Putamen (tissue), 1 donor: ENCODE results near the gene POLR3GL.
A peak's percentile ranks its signal among the peaks of the same experiment; 100 is the strongest.

Experiments
- DNase-seq: peaks from one replicate; pipeline ENCODE4 v3.0.0-alpha.2; 2016; ENCODE audit warnings: low spot score

The POLR3GL gene

DNA sequence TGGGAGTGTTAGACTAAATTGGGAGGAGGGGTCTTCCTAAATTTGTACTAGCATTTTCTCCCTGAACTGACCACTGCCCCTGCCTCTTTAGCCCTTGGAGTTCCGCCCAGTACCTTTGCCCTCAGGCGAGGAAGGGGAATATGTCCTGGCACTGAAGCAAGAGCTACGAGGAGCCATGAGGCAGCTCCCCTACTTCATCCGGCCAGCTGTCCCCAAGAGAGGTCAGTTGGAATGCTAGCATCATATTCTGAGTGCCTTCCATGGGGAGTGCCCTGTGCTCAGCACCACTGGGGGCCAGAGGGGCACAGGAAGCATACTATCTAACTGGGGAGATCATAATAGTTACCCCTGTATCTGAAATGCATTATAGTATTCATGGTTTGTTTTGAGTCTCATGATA is 10.7 kb downstream of the POLR3GL start:
- no peak for DNase-seq

- no peak for DNase-seq
Measured at GRCh38 chr1:145977016-145977415, 12.5 kb downstream of the POLR3GL start.

DNA sequence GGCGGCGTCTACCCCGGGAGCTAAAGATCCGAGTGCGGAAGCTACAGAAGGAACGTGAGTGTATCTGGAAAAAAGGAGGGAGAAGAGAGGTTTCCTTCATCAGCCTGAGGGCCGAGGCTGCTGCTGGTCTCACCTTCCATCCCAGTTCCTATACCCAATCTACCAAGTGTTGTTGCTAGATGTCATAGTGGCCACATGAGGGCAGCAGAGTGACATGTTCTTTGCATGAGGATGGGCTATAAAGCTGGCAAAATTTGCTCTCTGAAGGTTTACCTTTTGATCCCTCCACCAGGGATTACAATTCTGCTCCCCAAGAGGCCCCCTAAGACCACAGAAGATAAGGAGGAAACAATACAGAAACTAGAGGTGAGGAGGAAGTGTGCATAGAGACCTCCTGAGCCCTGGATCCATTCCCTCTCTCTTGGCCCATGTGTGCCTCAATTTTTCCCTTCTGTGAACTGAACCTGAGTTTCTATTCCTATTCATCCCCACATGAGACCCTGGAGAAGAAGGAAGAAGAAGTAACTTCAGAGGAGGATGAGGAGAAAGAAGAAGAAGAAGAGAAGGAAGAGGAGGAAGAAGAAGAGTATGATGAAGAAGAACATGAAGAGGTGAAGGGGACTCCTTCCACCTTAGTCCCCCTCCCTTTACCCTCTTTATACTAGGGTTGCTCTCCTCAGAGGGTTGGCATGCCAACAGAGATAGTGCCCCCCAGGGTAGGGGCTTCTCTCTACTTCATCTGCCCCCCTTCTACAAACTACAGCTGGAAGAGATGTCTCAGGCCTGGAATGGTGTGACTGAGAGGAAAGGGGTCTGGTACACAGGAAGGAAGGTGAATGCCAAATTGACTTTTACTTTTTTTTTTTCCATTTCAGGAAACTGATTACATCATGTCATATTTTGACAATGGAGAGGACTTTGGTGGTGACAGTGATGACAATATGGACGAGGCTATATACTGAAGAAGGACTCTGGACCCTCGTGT is 13.3 kb downstream of the POLR3GL start:
- peak; percentile 81 for DNase-seq

DNA sequence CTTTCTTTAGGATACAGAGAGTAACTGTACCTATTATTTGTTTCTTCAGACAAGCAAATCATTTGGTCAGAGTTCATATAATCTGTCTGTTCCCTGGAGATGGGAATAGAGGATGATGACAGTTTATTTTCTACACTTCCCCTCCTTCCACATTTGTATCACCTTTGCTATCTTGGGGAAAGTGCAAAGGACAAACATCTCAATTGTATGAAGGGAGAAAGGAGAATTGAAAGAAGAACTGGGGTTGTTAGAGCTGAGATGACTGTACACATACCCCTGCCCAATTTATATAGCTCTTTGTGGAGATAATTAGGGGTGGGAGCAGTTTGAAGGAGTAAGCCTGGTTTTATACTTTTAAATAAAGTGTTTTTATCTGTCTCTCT is 14.0 kb downstream of the POLR3GL start:
- no peak for DNase-seq

- peak; percentile 97 for DNase-seq
Measured at GRCh38 chr1:145978854-145979745, 14.6 kb downstream of the POLR3GL start.

- no peak for DNase-seq
Measured at GRCh38 chr1:145979746-145980456, 15.4 kb downstream of the POLR3GL start.

- no peak for DNase-seq
Measured at GRCh38 chr1:145980457-145980994, 16.0 kb downstream of the POLR3GL start.

- DNase-seq = no peak
Measured at GRCh38 chr1:145982010-145982723, 17.7 kb downstream of the POLR3GL start.

DNA sequence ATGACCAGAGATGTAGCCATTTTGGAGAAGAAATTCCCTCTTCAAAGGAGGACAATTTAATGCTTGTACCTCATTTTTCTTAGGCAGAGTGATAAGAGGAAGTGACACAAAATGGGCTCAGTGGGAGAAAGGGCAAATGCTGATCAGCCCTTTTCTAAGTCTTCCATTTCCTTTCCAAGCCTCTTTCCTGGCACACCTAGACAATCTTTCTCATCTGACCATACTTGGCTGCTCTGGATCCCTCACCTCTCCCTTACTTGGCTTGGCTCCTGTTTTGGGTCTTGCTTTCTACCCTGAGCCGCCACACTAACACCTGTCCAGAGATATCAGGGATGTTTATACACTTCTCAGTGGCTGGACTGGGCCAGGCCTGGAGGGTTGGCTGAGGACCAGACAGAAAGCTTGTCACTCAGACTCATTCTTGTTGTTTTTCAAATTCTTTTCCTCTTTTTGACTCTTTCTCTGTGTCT is 18.8 kb downstream of the POLR3GL start:
- no peak for DNase-seq

GRCh38 chr1:145983960-145984830 is 19.7 kb downstream of the POLR3GL start:
- DNase-seq = no peak

GRCh38 chr1:145985129-145985501 is 20.6 kb downstream of the POLR3GL start:
- DNase-seq = no peak

DNA sequence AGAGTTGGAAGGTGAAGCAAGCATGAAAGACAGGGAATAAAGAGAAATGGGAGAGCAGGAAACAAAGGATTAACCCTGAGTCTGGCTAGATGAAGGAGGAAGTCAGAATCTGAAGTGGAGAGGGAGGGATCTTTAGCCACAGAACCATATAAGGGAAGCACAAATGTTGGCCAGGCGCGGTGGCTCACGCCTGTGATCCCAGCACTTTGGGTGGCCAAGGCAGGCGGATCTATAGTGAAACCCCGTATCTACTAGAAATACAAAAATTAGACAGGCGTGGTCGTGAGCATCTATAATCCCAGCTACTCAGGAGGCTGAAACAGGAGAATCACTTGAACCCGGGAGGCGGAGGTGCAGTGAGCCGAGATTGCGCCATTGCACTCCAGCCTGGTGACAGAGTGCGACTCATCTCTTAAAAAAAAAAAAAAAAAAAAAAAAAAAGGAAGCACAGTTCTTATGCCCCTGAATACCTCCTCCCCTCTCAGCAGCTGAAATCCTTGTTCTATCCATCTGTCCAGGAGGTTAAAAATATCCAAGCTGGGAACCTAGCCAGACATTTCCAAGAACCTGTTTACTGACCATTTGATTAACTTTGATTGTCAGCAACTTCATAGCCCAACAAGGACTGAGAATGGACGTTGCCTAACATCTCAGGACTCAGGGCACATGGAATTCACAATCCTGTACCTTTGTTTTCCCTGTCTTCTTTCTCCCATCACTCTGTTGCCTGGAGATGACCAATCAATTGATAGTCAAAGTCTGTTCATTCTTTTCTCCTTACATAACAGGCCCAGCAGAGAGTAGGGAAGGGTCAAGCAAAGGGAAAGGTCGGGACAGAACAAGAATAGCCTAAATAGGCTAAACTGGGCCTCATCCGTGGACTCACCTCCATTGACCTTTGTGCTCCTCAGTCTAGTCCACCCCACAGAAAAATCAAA is 21.3 kb downstream of the POLR3GL start:
- DNase-seq = no peak

- no peak for DNase-seq
Measured at GRCh38 chr1:145986551-145986950, 22.1 kb downstream of the POLR3GL start.

DNA sequence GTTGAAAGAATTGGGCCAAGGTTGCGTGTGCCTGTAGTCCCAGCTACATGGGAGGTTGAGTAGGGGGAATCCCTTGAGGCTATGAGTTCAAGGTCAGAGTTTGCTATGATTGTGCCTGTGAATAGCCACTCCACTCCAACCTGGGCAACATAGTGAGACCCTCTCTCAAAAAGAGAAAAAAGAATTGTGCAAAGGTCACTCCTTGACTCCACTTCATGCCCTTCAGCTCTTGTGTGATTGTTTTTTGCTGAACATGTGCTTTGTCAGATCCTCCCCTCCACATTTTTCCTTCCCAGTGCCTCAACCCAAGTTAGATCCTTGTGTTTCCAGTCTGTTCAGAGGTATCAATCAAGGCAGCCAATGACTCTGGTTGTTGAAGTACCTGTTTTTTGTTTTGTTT is 23.4 kb downstream of the POLR3GL start:
- DNase-seq = no peak

- no peak for DNase-seq
Measured at GRCh38 chr1:145988773-145989172, 24.3 kb downstream of the POLR3GL start.

DNA sequence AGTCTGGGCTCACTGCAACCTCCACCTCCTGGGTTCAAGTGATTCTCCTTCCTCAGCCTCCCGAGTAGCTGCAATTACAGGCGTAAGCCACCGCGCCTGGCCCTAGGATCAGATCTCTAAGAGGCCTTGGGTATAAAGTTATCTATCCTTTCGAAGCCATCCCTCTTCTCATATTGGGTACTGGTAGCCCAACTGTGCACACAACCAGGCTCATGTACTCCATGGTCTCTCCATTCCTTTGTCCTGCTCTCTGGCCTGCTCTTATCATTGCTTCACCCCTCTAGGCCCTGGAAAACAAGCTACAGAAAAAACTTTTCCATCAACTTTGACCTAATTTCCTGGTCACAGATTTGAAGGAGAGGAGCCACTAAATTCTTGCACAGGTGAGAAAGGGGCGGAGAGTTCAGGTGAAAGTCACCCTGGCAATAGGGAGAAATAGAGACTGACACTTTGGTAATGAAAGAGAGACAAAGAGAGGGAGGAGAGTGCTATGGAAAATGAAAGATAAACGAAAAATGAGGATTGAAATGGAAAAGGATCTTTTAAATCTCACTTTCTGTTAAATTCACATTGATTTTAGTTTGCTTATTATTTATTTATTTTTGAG is 25.9 kb downstream of the POLR3GL start:
- DNase-seq = no peak

GRCh38 chr1:145991735-145992412 is 27.4 kb downstream of the POLR3GL start:
- DNase-seq = no peak

DNA sequence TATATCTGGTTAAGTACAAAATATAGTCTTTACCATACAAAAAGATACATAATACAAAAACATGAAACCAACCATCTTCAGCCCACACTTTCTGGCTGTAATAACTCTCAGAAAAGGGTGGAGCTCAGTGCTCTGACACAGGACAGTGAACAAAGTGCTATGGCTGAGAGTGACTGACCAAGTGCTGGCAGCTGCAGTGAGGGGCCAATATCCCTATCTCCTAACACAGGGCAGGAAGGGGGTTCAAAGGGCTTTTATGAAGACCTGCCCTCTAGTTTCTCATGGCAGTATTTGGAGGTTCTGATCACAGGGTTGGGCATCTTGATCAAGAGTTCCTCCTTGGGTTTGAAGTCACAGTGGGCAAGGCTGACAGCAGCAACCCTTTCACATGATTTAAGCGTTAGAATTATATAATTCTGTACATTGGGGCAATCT is 28.0 kb downstream of the POLR3GL start:
- no peak for DNase-seq
